Transverse colon (tissue), 4 donors: ENCODE data around the gene PAPOLG. TPM values are rescaled to one million over a fixed set of nuclear protein-coding genes. Genes with fewer than 3 reads are reported as not detected.

Experiments used
- DNase-seq: peaks from one replicate; pipeline ENCODE4 v3.0.0-alpha.2; 2019
- H3K27ac ChIP-seq, 4 donors: fragments of 200-600 bp; sonication (generic); 2 replicates each; pipeline ENCODE4 v1.5.1; 2016 to 2018; ENCODE audit warnings: inconsistent platforms in 4 of 4
- H3K27me3 ChIP-seq: fragments of 200-600 bp; sonication (generic); 2 replicates; pipeline ENCODE4 v1.5.1; 2017; ENCODE audit warnings: inconsistent platforms
- H3K36me3 ChIP-seq, 4 donors: fragments of 200-600 bp; sonication (generic); 2 replicates each; pipeline ENCODE4 v1.5.1; 2017 to 2019; ENCODE audit warnings: inconsistent platforms in 4 of 4
- H3K4me1 ChIP-seq, 4 donors: fragments of 200-600 bp; sonication (generic); 2 replicates each; pipeline ENCODE4 v1.5.1; 2017 to 2020; ENCODE audit warnings: inconsistent platforms in 4 of 4
- H3K4me3 ChIP-seq, 4 donors: fragments of 200-600 bp; sonication (generic); 1 replicate in 1 of 4; 2 replicates in 3 of 4; pipeline versions ENCODE4 v1.5.1 to v1.6.1; 2017 to 2019; ENCODE audit warnings: inconsistent platforms in 4 of 4
- H3K9me3 ChIP-seq, 2 donors: fragments of 200-600 bp; sonication (generic); 2 replicates each; pipeline ENCODE4 v1.5.1; 2017 to 2019; ENCODE audit warnings: inconsistent platforms in 2 of 2
- CTCF ChIP-seq, 5 experiments: fragments of 200-600 bp in 3 of 5; fragments of 450-650 bp in 2 of 5; sonication (generic) in 3 of 5; IDR thresholded peaks; 1 replicate in 2 of 5; 2 replicates in 3 of 5; pipeline ENCODE4 v1.5.1; 2016 to 2017; ENCODE audit warnings: antibody characterized with exemption in 5 of 5, inconsistent platforms in 3 of 5, mild to moderate bottlenecking in 2 of 5, moderate library complexity in 1 of 5
- EP300 ChIP-seq: sonication (generic); formaldehyde crosslinking; IDR thresholded peaks from one replicate; pipeline ENCODE4 v1.6.1; 2017; ENCODE audit warnings: antibody characterized with exemption, low read depth
- POLR2A ChIP-seq: fragments of 450-650 bp; IDR thresholded peaks from one replicate; pipeline ENCODE4 v1.6.1; 2016; ENCODE audit warnings: antibody characterized with exemption, mild to moderate bottlenecking, moderate library complexity
- POLR2AphosphoS5 ChIP-seq, 3 donors: sonication (generic); formaldehyde crosslinking; IDR thresholded peaks; one replicate each; pipeline ENCODE4 v1.6.1; 2016; ENCODE audit warnings: antibody characterized with exemption in 3 of 3
- WGBS, 2 donors: methylation state at CpG; one replicate each; pipeline ENCODE4 v1.1.5; 2018; ENCODE audit warnings: low coverage in 1 of 2; 5-methylcytosine and 5-hydroxymethylcytosine counted together
- in situ Hi-C, 4 donors: fragments of 200-750 bp; cut with MboI; loops; one replicate each; pipeline versions ENCODE4 v1.15.0 to v1.15.1; 2017; ENCODE audit warnings: low sequenced_read_pairs in 3 of 4, low pct_ligation_motif_present in 1 of 4, low pct_unique_long_range_greater_than_20kb in 1 of 4
- intact Hi-C: fragments of 100-400 bp; cut with DNase I; formaldehyde crosslinking; loops from one replicate; pipeline ENCODE4 v1.15.1; 2023; ENCODE audit warnings: low total_unique reads
- total RNA-seq, 4 donors: library from RNA; depleted of rRNA; stranded (reverse); fragments of >200 nt; gene quantifications; one replicate each; pipeline ENCODE4 v1.1.0, GENCODE V29; 2016

The PAPOLG gene
- total RNA-seq, 4 donors from 2014 or later: 6.0 to 16.5 (median 12.2) TPM

- intact Hi-C loops: no loop called here
- Histone ChIP-seq H3K9me3 (no peaks in the 10 kb centered on the region), H3K4me1 (no peaks in the 10 kb centered on the region), H3K36me3 (no peaks in the 10 kb centered on the region), H3K4me3 (no peak overlapping the region), H3K27me3 (no peaks in the 10 kb centered on the region), H3K27ac (no peak overlapping the region)
- TF ChIP-seq POLR2AphosphoS5 (IDR thresholded peaks at IDR 0.05) (no peak), POLR2A (no peak), EP300 (no peak), CTCF (IDR thresholded peaks at IDR 0.05) (no peak)
- 85 to 93% methylated on average over 4 of the region's 4 CpGs for WGBS, 2 donors
- DNase-seq: no peak
- in situ Hi-C loops: no loop called here
These were observed 40.5 kb upstream of the PAPOLG start for GRCh38 chr2:60715561-60715960.

- TF ChIP-seq POLR2A (no peak), POLR2AphosphoS5 (IDR thresholded peaks at IDR 0.05) (no peak), CTCF (IDR thresholded peaks at IDR 0.05) (no peak), EP300 (peak; percentile 55)
- Histone ChIP-seq H3K9me3 (no peaks in the 10 kb centered on the region), H3K36me3 (no peaks in the 10 kb centered on the region), H3K4me1 (no peaks in the 10 kb centered on the region), H3K27me3 (no peaks in the 10 kb centered on the region), H3K4me3 (no peak overlapping the region), H3K27ac (no peak overlapping the region)
- 60% methylated on average over 2 to 5 of the region's 5 CpGs for WGBS, 2 donors
- DNase-seq: peak; percentile 13
- intact Hi-C loops (no loop called here), in situ Hi-C loops (no loop called here)
These were observed 38.4 kb upstream of the PAPOLG start for GRCh38 chr2:60717691-60718090.

- Histone ChIP-seq H3K36me3 (no peaks in the 10 kb centered on the region), H3K27me3 (no peaks in the 10 kb centered on the region), H3K4me1 (no peaks in the 10 kb centered on the region), H3K9me3 (peaks cover 0 to 3% of the 10 kb centered on the region in 2 donors), H3K27ac (no peak overlapping the region), H3K4me3 (no peak overlapping the region)
- intact Hi-C loops: no loop called here
- no peak for TF ChIP-seq CTCF (IDR thresholded peaks at IDR 0.05)
- TF ChIP-seq POLR2A: no peak
- TF ChIP-seq EP300: no peak
- TF ChIP-seq POLR2AphosphoS5 (IDR thresholded peaks at IDR 0.05): no peak
- 55 to 75% methylated on average over 4 to 7 of the region's 7 CpGs for WGBS, 2 donors
- DNase-seq: no peak
- in situ Hi-C loops: no loop called here
These were observed 36.7 kb upstream of the PAPOLG start for GRCh38 chr2:60719331-60719730.

DNA sequence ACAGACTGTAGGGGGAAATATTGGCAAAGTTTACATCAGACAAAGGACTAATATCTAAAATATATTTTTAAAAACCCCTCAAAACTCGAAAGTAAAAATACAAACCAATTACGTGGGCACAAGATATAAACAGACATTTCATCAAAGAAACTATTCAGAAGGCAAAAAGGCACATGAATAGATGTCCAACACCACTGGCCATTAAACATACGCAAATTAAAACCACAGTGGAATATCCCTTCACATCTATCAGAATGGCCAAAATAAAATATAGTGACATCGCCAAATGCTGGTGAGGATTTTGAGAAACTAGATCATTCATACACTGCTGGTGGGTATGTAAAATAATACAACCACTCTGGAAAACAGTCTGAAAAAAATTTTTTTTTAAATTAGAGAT lies 30.6 kb upstream of the PAPOLG start:
- Histone ChIP-seq H3K4me3 (no peak overlapping the region), H3K27me3 (no peaks in the 10 kb centered on the region), H3K36me3 (no peaks in the 10 kb centered on the region), H3K9me3 (peaks cover 0 to 3% of the 10 kb centered on the region in 2 donors), H3K27ac (no peak overlapping the region), H3K4me1 (no peaks in the 10 kb centered on the region)
- WGBS, 2 donors: 72 to 93% methylated on average over 4 of the region's 4 CpGs
- in situ Hi-C loops (no loop called here), intact Hi-C loops (no loop called here)
- TF ChIP-seq POLR2A: no peak
- no peak for TF ChIP-seq POLR2AphosphoS5 (IDR thresholded peaks at IDR 0.05)
- TF ChIP-seq CTCF (IDR thresholded peaks at IDR 0.05): no peak
- no peak for TF ChIP-seq EP300
- DNase-seq: no peak
